UCSD-AML1 (cell line): ENCODE measurements around the gene TAS2R46.
"Not testable (repeated sequence)": the region's sequence is repeated elsewhere in the genome, so short reads cannot be mapped to it uniquely, and the experiment has no call there.

ENCODE experiments used
- DNase-seq: peaks from one replicate; lab custom pipeline; 2025; ENCODE audit not compliant: unreplicated experiment; lab: John Stamatoyannopoulos, UW

The TAS2R46 gene

GRCh38 chr12:11040162-11040561 lies 21.9 kb downstream of the TAS2R46 start:
- DNase-seq: no peak

- DNase-seq: no peak
These were observed 22.9 kb downstream of the TAS2R46 start for GRCh38 chr12:11039171-11039570.

- not testable (repeated sequence) for DNase-seq
These were observed 28.1 kb downstream of the TAS2R46 start for GRCh38 chr12:11033959-11034358.

- DNase-seq: no peak
These were observed 30.8 kb downstream of the TAS2R46 start, which contains the start of gene TAS2R31 for GRCh38 chr12:11031307-11031706. TAS2R31 (minus strand) TSS chr12:11031407; CDS start chr12:11031335, 72 bp downstream.

- DNase-seq: no peak
These were observed 36.0 kb downstream of the TAS2R46 start for GRCh38 chr12:11026118-11026517.

- DNase-seq: no peak
These were observed 38.7 kb downstream of the TAS2R46 start for GRCh38 chr12:11023387-11023786.

GRCh38 chr12:11022520-11022919 lies 39.6 kb downstream of the TAS2R46 start, which contains the start of gene TAS2R19:
TAS2R19 (minus strand) TSS chr12:11022620; CDS start chr12:11022571, 49 bp downstream.
- no peak for DNase-seq

- no peak for DNase-seq
These were observed 45.2 kb downstream of the TAS2R46 start for GRCh38 chr12:11016937-11017336.

GRCh38 chr12:11015775-11016430 lies 46.2 kb downstream of the TAS2R46 start:
- DNase-seq: no peak

GRCh38 chr12:11014234-11014633 lies 47.9 kb downstream of the TAS2R46 start:
- DNase-seq: no peak
